ENCODE measurements around the gene TRPM6.

DNA sequence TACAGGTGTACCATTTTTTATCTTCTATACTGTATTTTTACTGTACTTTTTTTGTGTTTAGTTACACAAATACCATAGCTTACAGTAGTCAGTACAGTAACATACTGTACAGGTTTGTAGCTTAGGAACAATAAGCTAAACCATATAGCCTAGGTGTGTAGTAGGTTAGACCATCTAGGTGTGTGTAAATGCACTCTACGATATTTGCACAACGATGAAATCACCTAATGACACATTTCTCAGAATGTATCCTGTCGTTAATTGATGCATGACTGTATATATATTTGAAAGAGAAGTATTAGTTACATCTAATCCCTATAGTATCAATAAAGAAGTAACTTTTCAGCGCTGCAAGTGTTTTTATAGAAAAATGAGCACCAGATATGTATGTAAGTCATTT lies 138.8 kb downstream of the TRPM6 start:
- no peak for TF ChIP-seq POLR2A (IDR thresholded peaks at IDR 0.05)
- TF ChIP-seq CTCF (IDR thresholded peaks at IDR 0.05) = no peak
